Iris pigment epithelial cell (primary cell): Measurements from ENCODE around the gene GALNTL6.
A peak's percentile ranks its signal among the peaks of the same experiment; 100 is the strongest.

Experiments
- DNase-seq: peaks from one replicate; pipeline ENCODE4 v3.0.0-alpha.2; 2011; ENCODE audit warnings: low read depth

Gene GALNTL6

DNA sequence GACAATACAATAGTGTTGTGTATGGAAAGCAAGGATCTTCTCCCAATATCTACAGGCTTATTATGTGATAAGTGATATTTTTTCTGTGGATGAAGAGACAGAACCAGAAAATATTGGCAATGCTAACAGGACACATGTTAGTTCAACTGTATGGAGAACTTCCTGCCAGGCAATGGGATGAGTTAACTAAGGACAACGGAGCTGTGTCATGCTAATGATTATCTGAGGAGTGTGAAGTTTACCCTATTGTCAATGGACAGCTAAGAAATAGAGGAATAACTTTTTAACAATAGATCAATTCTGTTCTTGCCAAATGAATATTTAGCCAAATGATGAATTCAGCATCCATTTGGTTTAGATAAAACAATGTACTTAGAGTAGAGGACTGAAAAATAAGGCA lies 180.0 kb downstream of the GALNTL6 start:
- DNase-seq: no peak

DNA sequence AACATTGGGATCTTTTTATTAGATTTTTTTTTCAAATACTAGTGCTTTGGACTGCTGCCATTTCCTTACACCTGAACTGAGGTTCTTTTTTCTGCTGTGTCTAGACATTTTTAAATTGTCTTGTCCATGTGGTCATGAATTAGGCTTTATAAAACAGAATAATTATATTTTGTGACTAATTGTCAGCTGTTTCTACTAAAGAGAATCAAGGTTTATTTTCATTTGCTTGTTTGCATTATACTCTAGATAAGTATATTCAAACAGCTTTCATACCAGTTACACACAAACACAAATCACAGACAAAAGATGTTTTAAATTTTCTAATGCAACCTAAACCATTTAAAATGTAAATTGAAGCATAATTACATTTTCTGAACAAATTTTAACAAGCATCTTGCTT lies 194.7 kb downstream of the GALNTL6 start:
- no peak for DNase-seq

DNA sequence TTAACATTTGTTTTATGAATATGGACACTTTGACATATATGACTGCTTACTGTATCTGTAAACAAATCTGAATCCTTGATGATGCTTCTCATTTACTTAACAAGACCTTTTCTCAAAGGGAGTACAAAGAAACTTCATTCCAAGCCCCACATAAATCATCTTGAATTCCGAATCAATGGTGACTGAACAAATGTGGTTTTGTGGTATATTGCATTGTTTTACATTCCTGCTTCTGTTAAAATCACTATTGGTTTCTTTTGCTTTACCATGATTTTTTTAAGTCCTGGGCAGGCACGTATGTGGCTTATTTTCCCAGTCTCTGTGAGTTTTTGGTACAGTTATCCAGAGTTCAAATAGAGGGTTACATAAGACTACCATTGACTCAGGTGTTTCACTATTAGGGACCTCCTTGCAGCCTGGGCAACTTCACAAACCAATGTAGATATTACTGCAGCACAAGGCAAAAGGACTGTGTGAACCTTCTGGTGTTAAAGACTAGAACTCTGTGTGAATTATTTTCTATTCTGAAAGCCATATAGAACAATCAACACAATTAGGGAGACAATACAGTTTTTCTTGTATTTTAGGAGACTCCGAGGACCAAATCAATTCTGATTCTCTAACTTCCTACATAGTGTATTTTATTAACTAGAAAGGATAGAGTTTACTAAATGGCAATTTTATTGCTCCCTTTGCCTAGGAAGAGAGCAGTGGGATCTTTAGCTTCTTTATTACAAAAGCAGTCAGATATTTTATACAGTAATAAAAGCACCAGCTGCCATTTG lies 196.4 kb downstream of the GALNTL6 start:
- no peak for DNase-seq

DNA sequence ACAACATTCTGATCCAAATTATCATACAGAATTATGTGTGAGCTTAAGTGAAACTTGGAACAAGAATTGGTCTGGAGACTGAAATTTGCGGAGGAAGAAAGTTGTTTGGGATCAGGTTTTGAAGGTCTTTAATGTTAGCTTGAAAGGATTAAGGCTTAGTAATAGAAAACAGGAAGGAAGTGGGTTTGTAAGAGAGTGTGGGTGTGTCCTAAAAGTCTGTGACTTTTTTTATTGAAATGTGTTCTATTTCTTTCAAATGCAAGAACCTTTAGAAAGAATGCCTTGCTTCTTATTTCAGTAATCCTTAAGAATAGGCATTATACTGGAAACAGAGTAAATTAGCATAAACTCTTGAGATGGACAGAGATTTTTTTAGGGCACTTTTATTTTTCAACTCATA lies 198.0 kb downstream of the GALNTL6 start:
- no peak for DNase-seq

DNA sequence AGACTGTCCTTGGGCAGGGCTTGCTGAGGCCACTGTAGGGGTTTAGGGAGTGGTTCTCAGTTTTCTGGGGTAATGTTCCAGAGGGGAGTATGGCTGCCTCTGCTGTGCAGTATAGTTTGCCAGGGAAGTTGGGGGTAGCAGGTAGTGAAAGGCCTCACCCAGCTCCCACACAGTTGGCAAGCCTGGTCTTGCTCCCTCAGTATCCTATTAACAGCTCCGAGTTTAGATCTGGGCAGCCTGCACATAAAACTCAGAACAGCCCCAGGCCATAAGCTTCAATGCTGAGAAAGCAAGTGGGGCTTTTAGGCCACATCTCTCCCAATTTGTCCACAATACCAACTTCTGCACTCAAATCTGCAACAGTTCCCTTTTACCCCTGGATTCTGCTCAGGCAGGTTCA lies 205.2 kb downstream of the GALNTL6 start:
- DNase-seq: no peak

DNA sequence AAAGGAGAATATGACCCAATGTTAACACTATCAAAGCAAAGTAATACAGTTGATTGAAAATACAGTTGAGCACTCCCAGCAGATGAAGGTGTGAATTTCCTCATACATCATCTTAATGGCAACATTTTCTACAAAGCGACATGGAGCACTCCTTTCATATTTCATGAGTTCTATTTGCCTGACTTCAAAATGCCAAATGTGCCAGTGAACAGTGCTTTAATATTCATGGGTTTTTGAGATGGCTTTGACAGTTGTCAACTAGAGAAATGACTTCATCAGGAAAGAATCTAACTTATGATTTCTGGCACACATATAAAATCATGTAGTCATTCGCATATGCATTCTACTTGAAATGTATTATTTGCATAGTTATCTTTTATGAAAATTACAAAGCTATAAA lies 222.4 kb downstream of the GALNTL6 start:
- no peak for DNase-seq

DNA sequence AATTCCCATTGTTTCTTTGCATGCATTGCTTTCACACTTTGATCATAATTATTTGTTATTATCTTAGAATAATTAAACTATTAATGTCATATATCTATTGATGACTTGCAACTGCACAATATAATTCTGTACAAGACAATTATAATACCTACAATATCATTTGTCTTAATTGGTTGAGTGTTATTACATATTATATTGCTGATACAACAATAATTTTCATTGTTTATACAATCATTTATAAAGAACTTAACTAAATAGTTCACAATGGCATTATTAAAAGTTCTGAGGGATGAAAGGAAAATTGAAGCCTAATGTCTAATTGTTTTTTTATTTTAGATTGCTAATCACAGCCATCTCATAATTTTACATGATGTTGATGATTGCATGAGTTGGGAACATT lies 227.6 kb downstream of the GALNTL6 start:
- no peak for DNase-seq

DNA sequence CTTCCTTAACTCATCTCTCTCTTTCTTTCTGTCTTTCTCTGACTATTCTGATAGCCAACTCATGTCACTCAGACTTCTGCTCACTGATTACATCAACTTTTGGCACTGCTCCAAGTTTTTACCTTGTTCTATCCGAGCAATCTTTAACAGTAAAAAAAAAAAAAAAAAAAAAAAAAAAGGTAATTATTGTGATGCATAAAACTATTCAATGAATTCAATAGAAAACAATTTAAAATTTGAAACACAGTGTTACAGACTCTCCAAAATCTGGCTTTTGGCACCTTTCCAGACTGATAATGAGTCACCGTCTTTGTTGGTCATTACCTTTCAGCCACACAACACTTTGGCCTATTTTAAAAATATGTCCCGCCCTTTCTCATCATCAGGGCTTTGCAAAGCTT lies 229.5 kb downstream of the GALNTL6 start:
- peak; percentile 3 for DNase-seq

DNA sequence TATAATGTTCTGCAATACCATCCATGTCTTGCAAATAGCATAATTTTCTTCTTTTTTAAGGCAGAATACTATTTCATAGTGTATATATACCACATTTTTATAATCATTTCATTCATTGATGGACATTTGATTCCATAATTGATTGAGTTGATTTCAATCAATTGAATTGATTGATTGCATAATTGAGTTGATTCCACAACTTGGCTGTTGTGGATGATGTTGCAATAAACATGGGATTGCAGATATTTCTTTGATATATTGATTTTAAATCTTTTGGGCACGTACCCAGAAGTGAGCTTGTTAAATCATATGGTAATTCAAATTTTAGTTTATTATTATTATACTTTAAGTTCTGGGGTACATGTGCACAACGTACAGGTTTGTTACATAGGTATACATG lies 232.8 kb downstream of the GALNTL6 start:
- no peak for DNase-seq

DNA sequence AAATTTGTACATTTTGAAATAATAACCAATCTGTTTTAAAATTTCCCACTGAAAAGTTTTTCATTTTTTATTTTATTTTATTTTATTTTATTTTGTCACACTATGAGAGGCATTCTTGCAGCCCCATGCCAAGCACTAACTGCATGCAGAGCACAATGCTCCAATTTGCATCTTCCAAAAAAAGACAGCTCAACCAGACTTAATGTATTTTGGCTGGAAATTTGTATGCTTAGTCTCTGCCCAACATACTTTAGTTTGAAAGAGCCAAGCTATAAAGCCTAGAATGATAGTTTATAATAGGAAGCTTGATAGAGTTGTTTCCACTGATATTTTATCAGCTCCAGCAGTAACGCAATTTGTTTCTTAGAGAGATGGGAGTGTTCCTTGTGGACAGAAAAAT lies 235.5 kb downstream of the GALNTL6 start:
- no peak for DNase-seq

DNA sequence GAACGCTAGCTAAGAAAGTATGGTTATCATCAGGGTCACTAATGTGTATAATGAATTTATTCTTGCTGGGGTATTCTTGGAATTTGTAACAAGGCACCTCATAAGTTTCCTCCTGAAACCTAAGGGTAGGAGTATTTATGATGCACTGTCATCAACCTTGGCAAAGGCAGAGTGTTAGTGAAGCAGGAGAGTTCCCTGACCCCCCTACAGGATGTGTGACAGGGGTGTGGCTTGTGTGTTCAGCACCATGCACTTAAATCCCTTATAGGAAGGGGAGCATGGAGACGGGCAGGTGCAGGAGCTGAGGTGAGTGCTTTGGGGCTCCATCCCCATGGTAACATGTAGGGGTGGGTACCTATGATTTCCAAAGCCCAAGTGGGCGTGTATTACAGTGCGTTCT lies 237.7 kb downstream of the GALNTL6 start:
- no peak for DNase-seq

DNA sequence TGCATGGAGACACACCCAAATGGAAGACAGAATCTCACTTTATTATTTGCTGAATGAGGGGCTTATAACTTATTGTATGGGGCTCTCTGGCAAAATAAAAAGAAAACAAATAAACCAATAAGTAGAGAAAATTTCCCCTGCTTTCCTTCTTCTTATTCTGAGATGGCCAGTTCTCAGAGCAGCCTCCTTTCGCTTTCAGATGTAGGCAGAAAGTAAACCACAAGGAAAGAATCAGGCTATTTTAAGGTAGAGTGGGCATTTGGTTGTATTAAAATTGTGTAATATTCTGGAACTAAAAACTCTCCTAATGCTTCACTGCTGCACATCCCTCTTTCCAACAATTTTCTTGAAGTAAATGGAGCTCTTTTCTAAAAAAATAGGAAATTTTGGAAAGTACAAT lies 241.8 kb downstream of the GALNTL6 start:
- no peak for DNase-seq

DNA sequence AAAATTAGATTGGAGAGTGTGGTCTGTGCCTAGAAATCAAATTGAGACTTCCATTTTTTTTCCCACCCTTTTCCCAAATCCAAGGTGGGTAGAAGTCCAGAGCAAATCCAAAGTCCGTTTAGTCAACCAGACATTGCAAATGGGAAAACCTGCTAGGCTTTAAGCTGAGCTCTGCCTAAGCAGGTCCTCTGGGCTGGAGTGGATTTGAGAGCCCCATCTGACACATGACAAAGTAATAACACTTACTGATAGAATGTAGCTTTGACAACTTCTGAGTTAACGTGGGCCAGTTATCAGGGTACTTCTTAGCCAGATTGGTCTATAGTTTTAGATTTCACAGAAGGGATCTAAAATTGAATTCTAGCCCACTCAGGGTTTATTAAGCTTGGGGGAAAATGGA lies 242.3 kb downstream of the GALNTL6 start:
- DNase-seq: no peak

DNA sequence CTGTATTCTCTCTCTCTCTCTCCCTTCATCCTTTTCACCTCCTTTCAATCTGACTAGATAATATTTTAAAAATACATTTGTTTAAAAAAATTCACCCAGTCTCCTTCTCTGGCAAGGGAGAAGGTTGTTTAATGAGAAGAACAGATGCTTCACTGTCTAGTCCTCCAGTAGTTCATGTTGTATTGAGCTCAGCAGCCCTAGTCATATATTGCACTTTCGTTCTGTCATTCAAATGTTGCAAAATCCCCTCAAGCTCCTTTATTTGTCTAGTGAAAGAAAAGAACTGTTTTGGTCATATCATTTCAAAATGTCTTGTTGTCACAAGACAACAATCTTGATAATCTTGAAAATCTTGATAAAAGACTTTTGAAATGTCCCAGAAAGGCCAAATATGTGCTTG lies 248.0 kb downstream of the GALNTL6 start:
- DNase-seq: no peak

DNA sequence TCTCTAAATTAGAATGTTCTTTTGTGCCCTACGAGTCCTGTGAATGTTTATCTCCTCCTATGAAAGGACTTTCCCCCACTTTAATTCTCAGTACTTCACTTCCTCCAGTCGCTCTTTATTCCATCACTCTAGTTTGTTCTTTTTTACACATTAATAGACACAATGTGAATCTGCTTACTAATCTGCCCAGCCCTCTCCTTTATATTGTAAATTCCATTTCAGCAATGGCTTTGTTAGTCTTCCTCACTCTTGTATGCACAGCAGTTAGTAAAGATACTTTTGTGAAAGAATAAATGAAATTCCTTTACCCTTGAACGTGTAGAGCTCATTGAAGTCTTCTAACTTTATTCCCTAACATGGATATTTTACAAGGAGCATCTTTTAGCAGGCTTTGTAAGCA lies 255.3 kb downstream of the GALNTL6 start:
- no peak for DNase-seq

DNA sequence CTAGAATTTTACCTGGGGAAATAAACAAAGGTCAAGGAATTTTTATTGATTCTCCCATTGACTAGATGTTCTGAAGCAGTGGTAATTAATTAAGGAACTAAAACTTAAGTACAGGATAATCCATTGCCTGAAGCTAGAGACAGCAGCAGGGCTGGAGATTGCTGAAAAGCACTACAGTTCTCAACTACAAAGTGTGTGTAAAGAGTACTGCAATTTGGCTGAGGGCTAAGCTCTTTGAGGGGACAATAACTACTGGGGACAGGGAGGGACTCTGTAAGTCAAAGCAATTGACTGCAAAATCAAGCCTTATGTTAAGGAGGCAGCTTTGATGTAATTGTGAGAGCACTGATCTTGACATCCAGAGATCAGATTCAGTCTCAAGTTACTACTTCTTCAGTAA lies 260.4 kb downstream of the GALNTL6 start:
- DNase-seq: no peak

DNA sequence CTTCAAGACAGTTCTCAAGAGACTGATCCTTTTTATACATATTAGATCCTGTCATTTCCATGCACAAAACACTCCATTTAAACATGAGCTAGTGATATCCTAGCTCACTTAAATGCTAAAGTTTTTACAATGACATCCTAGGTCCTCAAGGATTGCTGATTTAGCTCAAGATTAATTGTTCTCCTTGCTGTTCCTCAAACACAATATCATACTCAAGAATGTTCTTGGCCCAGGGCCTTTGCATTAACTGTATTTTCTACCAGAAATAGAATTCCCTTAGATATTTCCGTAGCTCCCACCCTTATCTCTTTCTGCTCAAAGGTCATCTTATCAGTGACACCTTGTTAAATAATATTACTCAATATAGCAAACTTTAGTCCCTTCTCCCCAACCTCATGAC lies 270.1 kb downstream of the GALNTL6 start:
- no peak for DNase-seq

DNA sequence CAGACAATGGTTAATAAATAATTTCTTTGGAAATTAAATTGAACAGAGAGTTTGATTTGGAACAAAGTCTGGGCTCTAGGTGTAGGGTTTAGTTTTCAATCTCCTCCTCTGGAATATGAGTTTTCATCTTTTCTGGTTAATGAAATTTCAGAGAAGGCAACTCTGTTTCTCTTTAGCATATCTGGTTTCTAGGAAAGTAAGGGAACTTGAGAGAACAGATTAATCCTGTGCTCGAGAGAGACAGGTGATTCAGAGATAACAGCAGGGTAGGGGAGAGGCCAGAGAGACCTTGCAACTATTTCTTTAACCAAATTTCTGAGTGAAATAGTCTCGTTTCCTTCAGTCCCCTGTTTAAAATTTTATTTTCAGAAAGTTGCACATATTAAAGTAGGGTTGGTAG lies 275.4 kb downstream of the GALNTL6 start:
- DNase-seq: no peak

DNA sequence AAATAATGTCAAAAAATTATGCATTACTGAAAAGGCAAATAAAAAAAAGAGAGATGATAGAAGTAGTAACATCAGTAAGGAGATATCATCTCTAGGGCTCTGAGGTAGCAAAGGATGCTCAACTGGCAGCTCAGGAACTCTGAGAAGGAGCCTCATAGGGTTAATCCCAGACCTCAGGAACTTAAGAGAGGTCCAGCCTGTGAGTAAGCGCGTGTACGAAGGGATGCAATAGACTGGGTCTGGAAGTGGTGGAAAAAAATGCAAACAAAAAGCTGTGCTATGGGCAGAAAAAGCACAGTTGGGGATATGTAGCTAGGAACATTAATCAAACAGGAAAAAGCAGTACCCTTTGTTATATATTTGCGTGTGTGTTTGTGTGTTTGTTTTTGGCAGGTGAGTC lies 282.0 kb downstream of the GALNTL6 start:
- no peak for DNase-seq

DNA sequence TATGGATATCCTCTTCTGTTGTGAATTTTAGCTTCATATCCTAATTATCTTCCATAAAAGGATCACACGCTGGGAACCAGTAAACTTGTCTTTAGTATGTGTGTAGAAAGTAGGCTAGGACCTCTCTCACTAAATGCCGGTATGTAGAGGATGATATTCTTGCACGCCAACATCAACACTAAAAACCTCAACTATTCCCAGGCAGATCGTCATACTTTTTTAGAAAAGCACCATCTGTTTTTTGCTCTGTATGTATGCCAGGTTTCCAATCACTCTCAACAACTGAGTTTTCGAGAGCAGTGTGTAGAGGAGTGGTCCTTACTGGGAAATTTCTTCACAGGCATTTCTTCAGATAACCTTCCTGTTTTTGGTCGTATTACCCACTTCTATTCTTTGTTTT lies 283.6 kb downstream of the GALNTL6 start:
- peak; percentile 4 for DNase-seq

DNA sequence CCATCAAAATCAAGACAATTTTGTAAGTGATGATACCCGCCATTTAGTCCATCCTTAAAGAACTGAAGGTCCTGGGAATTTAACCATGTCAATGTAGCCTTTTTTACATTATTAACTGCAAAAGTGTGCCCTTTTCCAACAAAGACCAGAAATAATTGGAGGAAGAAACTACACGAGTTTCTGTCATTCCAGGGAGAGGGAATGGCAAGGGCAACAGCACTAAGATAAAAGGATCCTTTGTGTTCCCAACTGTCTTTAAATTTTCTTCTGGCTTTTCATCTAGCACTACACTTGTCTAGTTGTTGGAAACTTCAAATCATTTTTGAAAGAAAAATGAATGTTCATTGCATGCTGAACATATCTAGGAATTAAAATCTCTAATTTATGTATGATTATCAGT lies 286.2 kb downstream of the GALNTL6 start:
- DNase-seq: no peak

DNA sequence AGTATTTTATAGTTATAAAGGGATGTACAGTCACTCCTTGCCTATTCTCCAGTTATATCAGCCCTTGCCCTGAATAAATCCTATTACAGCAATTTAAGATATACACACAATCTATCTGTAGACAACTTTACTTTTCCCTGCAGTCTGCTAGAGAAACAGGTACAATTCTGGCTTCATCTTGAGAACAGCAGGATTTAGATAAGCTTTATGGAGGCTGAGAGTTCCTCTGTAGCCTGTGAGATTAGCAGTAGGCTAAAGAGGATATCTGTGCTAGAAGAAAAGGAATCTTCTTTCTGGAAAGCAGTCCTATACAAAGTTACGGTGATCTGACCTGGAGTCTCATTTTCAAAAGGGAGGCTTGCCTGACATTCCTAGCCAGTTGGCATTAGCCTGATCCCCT lies 290.3 kb downstream of the GALNTL6 start:
- DNase-seq: no peak

DNA sequence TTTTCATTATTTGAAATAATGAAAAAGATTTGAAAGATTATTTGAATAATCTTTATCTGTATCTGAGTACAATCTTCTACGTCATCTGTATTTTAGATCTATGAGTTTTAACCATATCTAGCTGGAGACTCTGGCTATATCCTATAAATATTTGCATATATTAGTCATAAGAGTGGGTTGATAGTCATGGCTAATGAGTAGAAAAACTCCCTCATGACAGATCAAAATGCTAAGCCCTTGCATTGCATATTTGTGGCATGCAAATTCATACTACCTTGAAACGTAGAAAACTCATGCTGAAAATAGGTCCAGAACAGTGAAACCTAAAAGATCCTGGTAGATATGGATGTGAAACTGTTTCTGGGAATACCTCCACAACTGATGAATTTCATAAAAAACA lies 291.3 kb downstream of the GALNTL6 start:
- DNase-seq: peak; percentile 56

DNA sequence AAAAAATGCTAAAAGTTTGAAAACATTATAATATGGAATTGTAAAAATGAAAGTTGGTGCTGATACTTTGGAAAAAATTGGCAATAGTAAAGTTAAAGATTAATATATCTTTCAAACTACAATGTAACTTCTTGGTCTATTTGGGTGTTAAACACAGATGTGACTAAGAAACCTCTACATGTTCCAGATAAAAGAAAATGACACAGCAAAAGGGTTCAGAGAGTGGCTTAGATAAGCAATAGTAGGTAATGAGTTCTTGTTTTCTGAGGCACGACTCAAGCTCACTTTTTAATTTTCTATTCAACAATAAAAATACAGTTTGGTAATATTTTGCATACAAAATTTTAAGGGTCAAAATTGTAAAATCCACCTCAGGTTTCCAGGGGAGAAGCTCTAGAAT lies 292.7 kb downstream of the GALNTL6 start:
- DNase-seq: no peak

DNA sequence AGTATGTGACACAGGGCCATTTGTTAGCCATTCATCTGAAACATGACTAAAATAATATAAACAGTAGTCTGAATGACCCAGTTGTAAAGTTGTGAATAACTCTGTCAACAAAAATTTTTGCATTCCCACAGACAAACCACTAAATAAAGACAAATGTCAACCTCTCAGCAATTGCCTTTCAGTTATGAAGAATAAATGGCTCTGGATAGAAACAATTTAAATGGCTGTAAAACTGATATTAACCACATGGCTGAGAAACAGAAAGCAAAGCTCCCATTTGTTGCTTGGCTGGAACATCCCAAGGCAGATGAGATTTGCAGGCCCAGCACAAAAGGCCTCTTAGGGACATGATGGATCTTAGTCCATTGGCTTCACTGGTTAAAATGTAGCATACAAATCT lies 296.3 kb downstream of the GALNTL6 start:
- no peak for DNase-seq
